Testis (tissue), 3 donors: ENCODE results near the gene CEP350. TPM values are rescaled to one million over a fixed set of nuclear protein-coding genes. Genes with fewer than 3 reads are reported as not detected.

Source experiments
- DNase-seq: peaks from one replicate; pipeline ENCODE4 v3.0.0-alpha.2; 2019
- H3K27ac ChIP-seq, 2 donors: fragments of 200-600 bp; sonication (generic); one replicate each; pipeline ENCODE4 v1.5.1; 2019
- H3K27me3 ChIP-seq: fragments of 200-600 bp; sonication (generic); one replicate; pipeline ENCODE4 v1.5.1; 2019
- H3K36me3 ChIP-seq: fragments of 200-600 bp; sonication (generic); one replicate; pipeline ENCODE4 v1.5.1; 2017; ENCODE audit warnings: low read depth; ENCODE audit errors: missing control alignments
- H3K4me1 ChIP-seq: fragments of 200-600 bp; sonication (generic); one replicate; pipeline ENCODE4 v1.5.1; 2019
- H3K4me3 ChIP-seq, 2 donors: fragments of 200-600 bp; sonication (generic); one replicate each; pipeline ENCODE4 v1.5.1; 2017 to 2019
- H3K9me3 ChIP-seq: fragments of 200-600 bp; sonication (generic); one replicate; pipeline ENCODE4 v1.5.1; 2017
- CTCF ChIP-seq, 3 experiments: fragments of 450-650 bp in 2 of 3; fragments of 200-600 bp in 1 of 3; sonication (generic) in 1 of 3; IDR thresholded peaks; one replicate each; pipeline ENCODE4 v1.5.1; 2016 to 2019; ENCODE audit warnings: antibody characterized with exemption in 3 of 3, mild to moderate bottlenecking in 2 of 3, moderate library complexity in 1 of 3
- POLR2A ChIP-seq: fragments of 450-650 bp; IDR thresholded peaks from one replicate; pipeline ENCODE4 v1.6.1; 2017; ENCODE audit warnings: antibody characterized with exemption, mild to moderate bottlenecking, moderate library complexity
- WGBS, 2 donors: methylation state at CpG; one replicate each; pipeline ENCODE4 v1.1.5; 2018; 5-methylcytosine and 5-hydroxymethylcytosine counted together
- intact Hi-C: fragments of 100-400 bp; cut with DNase I; formaldehyde crosslinking; loops from one replicate; pipeline ENCODE4 v1.15.1; 2023; ENCODE audit warnings: low total_unique reads
- polyA plus RNA-seq: library from polyadenylated mRNA; stranded (reverse); fragments of 350-450 nt; fragmentation: Illumina TruSeq; extraction: RNeasy Lipid Tissue Mini Kit (QIAGEN cat#74804); gene quantifications from one replicate; pipeline ENCODE4 v1.2.3, GENCODE V29; 2014; ENCODE audit warnings: low read depth, low replicate concordance; ENCODE audit not compliant: insufficient read depth
- total RNA-seq, 2 donors: library from RNA; depleted of rRNA; stranded (reverse); fragments of >200 nt; gene quantifications; one replicate each; pipeline ENCODE4 v1.2.3, GENCODE V29; 2016

CEP350 gene
- total and polyA plus RNA-seq, 3 donors from 2014 or later = 89.4 to 177 (median 104) TPM

GRCh38 chr1:180156631-180157091, 202.1 kb downstream of the CEP350 start:
- Histone ChIP-seq H3K4me3 (no peak overlapping the region), H3K9me3 (no peaks in the 10 kb centered on the region), H3K27ac (peak overlapping the region in 1 of 2 donors; percentile 48), H3K27me3 (no peaks in the 10 kb centered on the region), H3K36me3 (no peaks in the 10 kb centered on the region), H3K4me1 (peaks cover 34% of the 10 kb centered on the region)
- DNase-seq = no peak
- WGBS, 2 donors = 51 to 63% methylated on average over 2 of the region's 2 CpGs
- no peak for TF ChIP-seq CTCF (IDR thresholded peaks at IDR 0.05)
- no peak for TF ChIP-seq POLR2A
- intact Hi-C loops = no loop called here

- intact Hi-C loops = no loop called here
- no peak overlapping the region for H3K4me3 ChIP-seq
- no peak for TF ChIP-seq CTCF (IDR thresholded peaks at IDR 0.05)
- TF ChIP-seq POLR2A = no peak
- no peaks in the 10 kb centered on the region for H3K9me3 ChIP-seq
- H3K4me1 ChIP-seq = peaks cover 34% of the 10 kb centered on the region
- H3K27me3 ChIP-seq = no peaks in the 10 kb centered on the region
- peak overlapping the region in 1 of 2 donors; percentile 48 for H3K27ac ChIP-seq
- 56 to 74% methylated on average over 4 of the region's 4 CpGs for WGBS, 2 donors
- no peak for DNase-seq
- no peaks in the 10 kb centered on the region for H3K36me3 ChIP-seq
Measured at GRCh38 chr1:180157108-180157507, 202.5 kb downstream of the CEP350 start.

- peak overlapping the region in 1 of 2 donors; percentile 48 for H3K27ac ChIP-seq
- no peak for DNase-seq
- intact Hi-C loops = no loop called here
- no peak overlapping the region for H3K4me3 ChIP-seq
- WGBS, 2 donors = 71% methylated on average over 3 of the region's 3 CpGs
- TF ChIP-seq CTCF (IDR thresholded peaks at IDR 0.05) (no peak), POLR2A (no peak)
- H3K4me1 ChIP-seq = peaks cover 36% of the 10 kb centered on the region
- no peaks in the 10 kb centered on the region for H3K9me3 ChIP-seq
- H3K27me3 ChIP-seq = no peaks in the 10 kb centered on the region
- H3K36me3 ChIP-seq = no peaks in the 10 kb centered on the region
Measured at GRCh38 chr1:180157576-180158057, 203.0 kb downstream of the CEP350 start.

GRCh38 chr1:180158149-180159147, 203.8 kb downstream of the CEP350 start:
- H3K36me3 ChIP-seq = no peaks in the 10 kb centered on the region
- TF ChIP-seq CTCF (IDR thresholded peaks at IDR 0.05) = no peak
- no peak for TF ChIP-seq POLR2A
- WGBS, 2 donors = 88 to 90% methylated on average over 14 to 16 of the region's 16 CpGs
- intact Hi-C loops = no loop called here
- H3K27me3 ChIP-seq = no peaks in the 10 kb centered on the region
- H3K4me3 ChIP-seq = no peak overlapping the region
- H3K9me3 ChIP-seq = no peaks in the 10 kb centered on the region
- no peak for DNase-seq
- H3K4me1 ChIP-seq = peaks cover 42% of the 10 kb centered on the region
- H3K27ac ChIP-seq = peak overlapping the region in 1 of 2 donors; percentile 48
